Measurements from ENCODE around the gene UBL5. TPM values are rescaled to one million over a fixed set of nuclear protein-coding genes. Genes with fewer than 3 reads are reported as not detected.

UBL5 gene
- total RNA-seq, 4 donors from 2014 or later: 403 to 678 (median 492) TPM

DNA sequence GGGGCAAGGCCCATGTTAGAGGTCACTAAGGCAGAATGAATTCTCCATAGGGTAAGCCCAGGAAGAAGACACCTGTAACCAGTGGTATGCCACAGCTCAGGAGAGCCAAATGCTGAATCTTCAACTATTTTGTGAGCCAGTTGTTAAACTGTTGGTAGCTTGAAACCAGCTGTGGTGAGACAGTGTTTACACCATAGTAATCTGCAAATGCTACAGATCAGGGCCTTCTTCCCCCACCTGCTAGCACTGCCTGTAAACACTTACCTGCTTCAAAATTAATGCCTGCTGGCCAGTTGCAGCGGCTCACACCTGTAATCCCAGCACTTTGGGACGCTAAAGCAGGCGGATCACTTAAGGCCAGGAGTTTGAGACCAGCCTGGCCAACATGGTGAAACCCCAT is 20.9 kb upstream of the UBL5 start:
- TF ChIP-seq, protein P1, sequence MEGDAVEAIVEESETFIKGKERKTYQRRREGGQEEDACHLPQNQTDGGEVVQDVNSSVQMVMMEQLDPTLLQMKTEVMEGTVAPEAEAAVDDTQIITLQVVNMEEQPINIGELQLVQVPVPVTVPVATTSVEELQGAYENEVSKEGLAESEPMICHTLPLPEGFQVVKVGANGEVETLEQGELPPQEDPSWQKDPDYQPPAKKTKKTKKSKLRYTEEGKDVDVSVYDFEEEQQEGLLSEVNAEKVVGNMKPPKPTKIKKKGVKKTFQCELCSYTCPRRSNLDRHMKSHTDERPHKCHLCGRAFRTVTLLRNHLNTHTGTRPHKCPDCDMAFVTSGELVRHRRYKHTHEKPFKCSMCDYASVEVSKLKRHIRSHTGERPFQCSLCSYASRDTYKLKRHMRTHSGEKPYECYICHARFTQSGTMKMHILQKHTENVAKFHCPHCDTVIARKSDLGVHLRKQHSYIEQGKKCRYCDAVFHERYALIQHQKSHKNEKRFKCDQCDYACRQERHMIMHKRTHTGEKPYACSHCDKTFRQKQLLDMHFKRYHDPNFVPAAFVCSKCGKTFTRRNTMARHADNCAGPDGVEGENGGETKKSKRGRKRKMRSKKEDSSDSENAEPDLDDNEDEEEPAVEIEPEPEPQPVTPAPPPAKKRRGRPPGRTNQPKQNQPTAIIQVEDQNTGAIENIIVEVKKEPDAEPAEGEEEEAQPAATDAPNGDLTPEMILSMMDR (IDR thresholded peaks at IDR 0.05; ENCODE audit: low read depth): no peak

DNA sequence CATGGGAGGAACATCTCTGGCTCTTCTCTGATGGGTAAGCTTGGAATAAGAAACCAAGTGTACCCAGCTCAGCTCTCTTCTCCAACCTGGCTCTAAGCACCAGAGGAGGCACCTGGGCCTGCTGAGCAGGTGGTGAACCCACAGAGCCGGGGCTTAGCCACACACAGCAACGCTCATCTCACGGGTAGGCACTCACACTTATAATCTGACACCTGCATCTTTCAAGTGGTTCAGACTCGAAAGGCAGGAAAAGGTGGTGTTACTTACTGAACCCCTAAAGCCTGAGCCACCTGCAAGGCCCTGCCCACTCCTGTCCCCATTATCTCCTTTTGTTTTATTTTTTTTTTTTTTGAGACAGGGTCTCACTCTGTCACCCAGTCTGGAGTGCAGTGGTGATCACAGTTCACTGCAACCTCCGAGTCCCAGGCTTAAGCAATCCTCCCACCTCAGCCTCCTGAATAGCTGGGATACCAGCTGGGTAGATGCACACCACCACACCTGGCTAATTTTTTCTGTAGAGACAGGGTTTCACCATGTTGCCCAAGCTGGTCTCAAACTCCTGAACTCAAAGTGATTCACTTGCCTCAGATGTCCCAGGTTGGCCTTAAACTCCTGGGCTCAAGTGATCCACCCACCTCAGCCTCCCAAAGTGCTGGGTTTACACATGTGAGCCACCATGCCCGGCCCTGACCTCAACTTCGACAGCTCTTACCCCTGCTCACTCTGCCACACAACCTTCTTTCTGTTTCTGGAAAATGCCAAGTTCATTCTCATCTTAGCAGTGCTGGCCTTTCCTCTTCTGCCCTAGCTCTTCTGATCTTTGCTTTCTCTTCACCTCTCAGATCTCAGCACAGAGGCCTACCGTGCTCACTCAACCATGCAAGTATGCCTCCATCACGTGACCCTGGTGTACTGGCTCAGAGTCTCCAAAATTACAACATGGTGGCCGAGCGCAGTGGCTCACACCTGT is 18.6 kb upstream of the UBL5 start:
- TF ChIP-seq, protein P1 (IDR thresholded peaks at IDR 0.05; ENCODE audit: low read depth): no peak

DNA sequence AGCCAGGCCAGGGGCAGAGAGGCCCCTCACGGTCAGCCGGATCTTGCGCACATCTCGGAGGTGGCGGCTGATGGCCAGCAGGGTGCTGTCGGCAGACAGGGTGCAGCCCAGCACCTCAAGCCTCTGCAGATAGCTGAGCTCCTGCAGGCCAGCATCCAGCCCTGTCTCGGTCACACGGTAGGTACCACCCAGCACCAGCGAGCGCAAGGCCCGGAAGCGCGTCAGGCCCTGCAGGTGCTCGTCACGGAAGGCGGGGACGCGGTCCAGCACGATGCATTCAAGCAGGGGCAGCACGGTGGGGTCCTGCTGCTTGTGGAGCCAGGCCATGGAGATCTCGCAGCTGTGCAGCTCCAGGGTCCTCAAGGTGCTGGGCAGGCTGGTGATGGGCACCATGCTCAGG is 16.6 kb upstream of the UBL5 start:
- TF ChIP-seq, protein P1 (IDR thresholded peaks at IDR 0.05; ENCODE audit: low read depth): no peak

DNA sequence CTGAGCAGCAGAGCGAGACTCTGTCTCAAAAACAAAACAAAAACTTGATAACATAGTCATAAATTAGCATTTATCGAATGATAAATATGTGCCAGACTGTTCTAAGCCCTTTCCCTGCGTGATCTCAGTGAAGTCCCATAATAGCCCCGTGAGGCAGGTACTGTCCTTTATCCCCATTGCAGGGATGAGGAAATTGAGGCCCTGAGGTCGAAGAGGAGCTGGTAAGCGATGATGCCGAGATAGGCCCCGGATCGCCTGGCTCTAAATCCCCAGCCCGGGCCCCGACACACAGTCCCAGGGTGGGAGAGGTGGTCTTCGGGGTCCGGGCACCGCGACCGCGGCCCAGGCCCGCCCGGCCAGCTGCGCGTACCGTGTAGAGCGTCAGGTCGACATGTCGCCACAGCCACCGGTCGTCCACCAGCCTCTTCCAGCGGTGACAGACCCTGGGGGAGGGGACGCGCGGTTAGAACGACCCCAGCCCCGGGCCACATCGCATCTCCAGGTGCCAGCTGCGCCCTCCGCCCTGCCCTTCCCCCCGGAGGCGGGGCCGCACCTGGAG is 9.5 kb upstream of the UBL5 start:
- TF ChIP-seq, protein P1 (IDR thresholded peaks at IDR 0.05; ENCODE audit: low read depth): no peak

DNA sequence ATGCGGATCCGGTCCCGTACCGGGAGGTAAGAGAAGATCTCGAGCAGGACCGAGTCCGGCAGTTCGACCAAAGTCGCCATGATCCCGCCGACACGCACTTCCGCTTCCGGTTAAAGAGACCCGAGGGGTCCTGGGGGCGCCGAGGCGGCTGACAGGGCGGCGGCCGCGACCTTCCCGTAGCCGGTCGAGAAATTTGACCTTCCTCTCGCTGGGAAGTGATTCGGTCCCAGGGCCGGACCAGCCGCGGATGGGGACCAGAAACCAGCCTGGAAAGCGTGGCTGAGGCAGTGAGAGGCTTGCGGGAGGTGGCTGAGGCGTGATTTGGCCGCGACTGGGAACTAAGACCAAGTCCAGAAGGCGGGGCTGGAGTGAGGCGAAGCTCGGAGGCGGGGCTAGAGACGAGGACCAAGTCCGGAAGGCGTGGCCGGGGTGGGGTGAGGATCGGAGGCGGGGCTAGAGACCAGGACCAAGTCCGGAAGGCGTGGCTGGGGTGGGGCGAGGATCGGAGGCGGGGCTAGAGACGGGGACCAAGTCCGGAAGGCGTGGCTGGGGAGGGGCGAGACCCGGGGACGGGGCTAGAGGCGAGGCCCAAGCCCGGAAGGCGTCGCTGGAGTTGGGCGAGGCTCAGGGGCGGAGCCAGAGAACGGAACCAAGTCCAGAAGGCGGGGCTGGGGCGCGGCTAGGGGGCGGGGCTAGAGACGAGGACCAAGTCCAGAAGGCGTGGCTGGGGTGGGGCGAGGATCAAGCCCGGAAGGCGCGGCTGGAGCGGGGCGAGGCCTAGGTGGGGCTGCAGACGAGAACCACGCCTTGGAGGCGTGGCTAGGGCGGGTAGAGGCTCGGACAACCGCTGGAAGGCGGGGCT is 8.8 kb upstream of the UBL5 start, which contains the start of gene FBXL12:
FBXL12 (minus strand) TSS at position 346 of the 862 bp plus-strand sequence; CDS start at position 80, 266 bp downstream.
- TF ChIP-seq, protein P1 (IDR thresholded peaks at IDR 0.05; ENCODE audit: low read depth): no peak

DNA sequence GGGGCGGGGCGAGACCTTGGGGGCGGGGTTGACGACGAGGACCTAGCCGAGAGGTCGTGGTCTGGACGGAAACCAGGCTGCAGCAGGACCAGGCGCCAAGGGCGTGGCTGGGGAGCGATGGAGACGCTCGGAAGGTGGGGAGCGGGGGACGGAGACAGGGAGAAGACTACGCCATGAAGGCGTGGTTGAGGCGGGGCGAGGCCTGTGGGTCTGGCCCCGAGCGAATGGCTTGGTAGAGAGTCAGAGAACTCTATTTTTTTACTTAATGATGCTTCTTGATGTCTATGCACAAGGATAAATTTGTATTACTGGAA is 8.2 kb upstream of the UBL5 start:
- TF ChIP-seq, protein P1 (IDR thresholded peaks at IDR 0.05; ENCODE audit: low read depth): no peak
